Stimulated activated memory B cell treated with anti-CD40 and anti-IgM and Interleukin-4, amounts not matched to agents 10 μg/mL and 1 μg/mL and 100 μg/mL, for 72 hours (primary cell): ENCODE data around the gene STK11.

ENCODE experiments used
- ATAC-seq: fragments of 150-1000 bp; cut with Tn5 transposase; 2 replicates; pipeline ENCODE4 v1.10.0; 2021
- H3K27ac Mint-ChIP-seq: one replicate; pipeline ENCODE4 v1.8.0; 2022; ENCODE audit warnings: mild to moderate bottlenecking, mixed read lengths
- H3K27me3 Mint-ChIP-seq: one replicate; pipeline ENCODE4 v1.8.0; 2022; ENCODE audit warnings: mixed read lengths
- H3K36me3 Mint-ChIP-seq: one replicate; pipeline ENCODE4 v1.8.0; 2022; ENCODE audit warnings: mixed read lengths
- H3K4me1 Mint-ChIP-seq: one replicate; pipeline ENCODE4 v1.8.0; 2022; ENCODE audit warnings: mixed read lengths
- H3K4me3 Mint-ChIP-seq: one replicate; pipeline ENCODE4 v1.8.0; 2022; ENCODE audit warnings: mild to moderate bottlenecking, moderate library complexity, mixed read lengths
- H3K9me3 Mint-ChIP-seq: one replicate; pipeline ENCODE4 v1.8.0; 2022; ENCODE audit warnings: mixed read lengths

Gene STK11

GRCh38 chr19:1235625-1236538 lies 30.3 kb downstream of the STK11 start:
- peaks cover 16% of the 10 kb centered on the region for H3K4me1 Mint-ChIP-seq
- H3K27me3 Mint-ChIP-seq = peaks cover 22% of the 10 kb centered on the region
- H3K4me3 Mint-ChIP-seq = peak overlapping the region; percentile 62
- H3K36me3 Mint-ChIP-seq = no peaks in the 10 kb centered on the region
- ATAC-seq = no peak
- no peak overlapping the region for H3K27ac Mint-ChIP-seq
- no peaks in the 10 kb centered on the region for H3K9me3 Mint-ChIP-seq

DNA sequence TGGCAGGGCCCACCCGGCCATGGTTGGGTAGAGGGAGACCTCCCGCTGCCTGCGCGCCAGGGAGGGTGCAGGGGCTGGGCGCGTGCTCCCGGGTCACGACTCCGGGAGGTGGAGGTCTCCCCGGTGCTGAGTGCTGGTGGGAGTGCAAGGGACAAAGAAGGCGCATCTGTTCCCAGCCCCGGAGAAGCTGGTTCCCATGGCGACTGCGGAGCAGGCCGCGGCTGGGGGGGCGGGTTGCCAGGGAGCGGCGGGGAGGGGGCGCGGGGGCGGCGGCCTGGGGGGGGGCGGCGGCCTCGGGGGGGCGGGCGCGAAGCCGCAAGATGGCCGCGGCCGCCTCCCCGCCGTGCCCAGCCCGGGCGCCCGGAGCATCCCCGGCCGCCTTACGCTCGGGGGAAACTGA lies 31.0 kb downstream of the STK11 start:
- no peak for ATAC-seq
- peaks cover 22% of the 10 kb centered on the region for H3K27me3 Mint-ChIP-seq
- no peaks in the 10 kb centered on the region for H3K36me3 Mint-ChIP-seq
- no peaks in the 10 kb centered on the region for H3K9me3 Mint-ChIP-seq
- no peak overlapping the region for H3K27ac Mint-ChIP-seq
- H3K4me1 Mint-ChIP-seq = peaks cover 21% of the 10 kb centered on the region
- peak overlapping the region; percentile 62 for H3K4me3 Mint-ChIP-seq

- Mint-ChIP-seq H3K27ac (no peak overlapping the region), H3K36me3 (no peaks in the 10 kb centered on the region), H3K27me3 (peaks cover 22% of the 10 kb centered on the region), H3K4me3 (peak overlapping the region; percentile 62), H3K4me1 (peaks cover 24% of the 10 kb centered on the region), H3K9me3 (no peaks in the 10 kb centered on the region)
- ATAC-seq = no peak
These were observed 31.6 kb downstream of the STK11 start for GRCh38 chr19:1237027-1237659.

DNA sequence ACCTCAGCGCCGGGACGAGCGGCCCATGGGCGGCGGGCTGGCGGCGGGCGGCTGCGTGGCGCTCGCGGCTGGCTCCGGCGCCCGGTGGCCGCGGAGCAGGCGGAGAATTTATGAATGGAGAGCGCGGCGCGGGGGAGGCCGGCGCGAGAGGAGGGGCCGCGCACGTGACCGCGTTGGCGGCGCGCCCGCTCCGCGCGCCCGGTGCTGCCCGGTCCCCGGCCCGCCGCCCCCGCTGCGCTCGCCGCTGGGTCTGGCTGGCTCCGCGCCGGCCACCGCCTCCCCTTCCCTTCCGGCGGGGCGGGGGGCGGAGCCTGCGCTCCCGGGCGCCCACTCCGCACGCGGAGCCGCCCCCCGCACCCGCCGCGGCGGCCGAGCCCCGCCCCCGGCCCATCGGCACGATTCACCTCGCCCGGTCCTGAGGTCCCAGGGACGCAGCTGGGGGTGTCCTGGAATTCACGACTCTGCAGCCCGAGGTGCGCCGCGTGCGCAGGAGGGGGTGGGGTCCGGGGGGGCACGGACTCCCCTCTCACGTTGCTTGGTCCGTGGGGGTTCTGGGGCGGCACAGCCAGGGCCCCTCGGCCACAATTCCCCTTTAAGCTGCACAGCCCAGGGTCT lies 32.3 kb downstream of the STK11 start, which contains the start of gene CBARP:
Gene CBARP (minus strand): TSS at position 252 of the 615 bp plus-strand sequence. CDS start 1,905 bp downstream, outside the sequence.
- Mint-ChIP-seq H3K4me3 (peak within 1 kb of the TSS; percentile 77), H3K9me3 (no peaks in the 10 kb centered on the region), H3K36me3 (no peaks in the 10 kb centered on the region), H3K27ac (peak within 1 kb of the TSS; percentile 52), H3K27me3 (peaks cover 22% of the 10 kb centered on the region), H3K4me1 (peaks cover 32% of the 10 kb centered on the region)
- no peak for ATAC-seq

GRCh38 chr19:1238369-1239303 lies 33.1 kb downstream of the STK11 start:
- H3K4me3 Mint-ChIP-seq = peak overlapping the region; percentile 77
- no peak for ATAC-seq
- H3K27ac Mint-ChIP-seq = peak overlapping the region; percentile 52
- H3K9me3 Mint-ChIP-seq = no peaks in the 10 kb centered on the region
- H3K4me1 Mint-ChIP-seq = peaks cover 38% of the 10 kb centered on the region
- no peaks in the 10 kb centered on the region for H3K36me3 Mint-ChIP-seq
- peaks cover 22% of the 10 kb centered on the region for H3K27me3 Mint-ChIP-seq

GRCh38 chr19:1239420-1239795 lies 33.8 kb downstream of the STK11 start:
- H3K4me3 Mint-ChIP-seq = peak overlapping the region; percentile 28
- H3K27ac Mint-ChIP-seq = peak overlapping the region; percentile 52
- H3K9me3 Mint-ChIP-seq = no peaks in the 10 kb centered on the region
- no peak for ATAC-seq
- no peaks in the 10 kb centered on the region for H3K36me3 Mint-ChIP-seq
- H3K4me1 Mint-ChIP-seq = peaks cover 40% of the 10 kb centered on the region
- H3K27me3 Mint-ChIP-seq = peaks cover 22% of the 10 kb centered on the region

DNA sequence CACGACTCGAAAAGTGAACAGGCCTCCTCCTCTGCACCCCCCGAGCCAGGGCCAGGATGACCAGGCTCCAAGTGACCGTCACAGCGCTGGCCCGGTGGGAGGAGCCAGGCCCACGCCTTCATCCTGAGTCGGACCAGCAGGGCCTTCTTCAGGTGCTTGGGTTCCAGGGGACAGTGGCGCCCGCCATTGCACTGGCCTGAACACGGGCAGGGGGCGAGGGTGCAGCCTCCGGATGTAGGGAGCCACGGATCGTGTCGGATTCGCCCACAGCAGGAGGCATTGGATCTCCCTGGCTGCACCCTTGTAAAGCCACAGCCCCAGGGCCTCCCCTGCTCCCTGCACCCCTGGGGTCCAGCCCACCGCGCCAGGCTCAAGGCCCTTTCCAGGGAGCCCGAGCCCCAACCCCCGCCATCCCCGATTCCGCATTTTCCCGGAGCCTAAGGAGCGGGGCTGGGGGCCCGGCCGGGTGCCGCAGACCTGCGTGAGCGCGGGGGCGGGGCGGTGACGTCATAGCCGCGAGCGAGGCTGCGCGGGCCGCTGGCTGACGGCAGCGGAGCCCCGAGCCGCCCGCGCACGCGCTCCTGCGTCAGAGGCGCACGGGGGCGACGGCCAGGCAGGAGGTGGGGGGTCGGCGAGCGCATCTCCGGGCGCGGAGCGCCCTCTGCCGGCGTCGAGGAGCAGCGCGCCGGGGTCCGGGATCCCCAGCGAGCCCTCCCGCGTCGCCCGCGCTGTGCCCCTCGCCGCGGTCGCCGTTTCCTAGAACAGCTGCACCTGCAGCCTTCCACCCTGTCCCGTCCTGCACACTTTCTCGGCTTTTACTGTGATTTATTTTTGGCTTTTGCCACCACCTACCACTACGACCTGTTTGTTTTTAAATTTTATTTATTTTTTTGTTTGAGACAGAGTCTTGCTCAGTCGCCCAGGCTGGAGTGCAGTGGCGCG lies 34.5 kb downstream of the STK11 start:
- Mint-ChIP-seq H3K4me1 (peaks cover 46% of the 10 kb centered on the region), H3K9me3 (no peaks in the 10 kb centered on the region), H3K27me3 (peaks cover 22% of the 10 kb centered on the region), H3K27ac (peak overlapping the region; percentile 52), H3K36me3 (no peaks in the 10 kb centered on the region), H3K4me3 (peak overlapping the region; percentile 56)
- ATAC-seq = peak; percentile 61

- Mint-ChIP-seq H3K9me3 (no peaks in the 10 kb centered on the region), H3K4me3 (no peak overlapping the region), H3K27me3 (peaks cover 22% of the 10 kb centered on the region), H3K27ac (peak overlapping the region; percentile 46), H3K4me1 (peaks cover 51% of the 10 kb centered on the region), H3K36me3 (no peaks in the 10 kb centered on the region)
- ATAC-seq = no peak
These were observed 35.3 kb downstream of the STK11 start for GRCh38 chr19:1240925-1241324.

GRCh38 chr19:1241417-1242095 lies 36.0 kb downstream of the STK11 start, which contains the start of gene ATP5F1D:
ATP5F1D (plus strand) TSS chr19:1241751; CDS start chr19:1241851, 100 bp downstream.
- Mint-ChIP-seq H3K27me3 (peaks cover 16% of the 10 kb centered on the region), H3K4me1 (peaks cover 51% of the 10 kb centered on the region), H3K9me3 (no peaks in the 10 kb centered on the region), H3K36me3 (no peaks in the 10 kb centered on the region), H3K4me3 (peak within 1 kb of the TSS; percentile 70), H3K27ac (peak within 1 kb of the TSS; percentile 46)
- ATAC-seq = peak; percentile 82

DNA sequence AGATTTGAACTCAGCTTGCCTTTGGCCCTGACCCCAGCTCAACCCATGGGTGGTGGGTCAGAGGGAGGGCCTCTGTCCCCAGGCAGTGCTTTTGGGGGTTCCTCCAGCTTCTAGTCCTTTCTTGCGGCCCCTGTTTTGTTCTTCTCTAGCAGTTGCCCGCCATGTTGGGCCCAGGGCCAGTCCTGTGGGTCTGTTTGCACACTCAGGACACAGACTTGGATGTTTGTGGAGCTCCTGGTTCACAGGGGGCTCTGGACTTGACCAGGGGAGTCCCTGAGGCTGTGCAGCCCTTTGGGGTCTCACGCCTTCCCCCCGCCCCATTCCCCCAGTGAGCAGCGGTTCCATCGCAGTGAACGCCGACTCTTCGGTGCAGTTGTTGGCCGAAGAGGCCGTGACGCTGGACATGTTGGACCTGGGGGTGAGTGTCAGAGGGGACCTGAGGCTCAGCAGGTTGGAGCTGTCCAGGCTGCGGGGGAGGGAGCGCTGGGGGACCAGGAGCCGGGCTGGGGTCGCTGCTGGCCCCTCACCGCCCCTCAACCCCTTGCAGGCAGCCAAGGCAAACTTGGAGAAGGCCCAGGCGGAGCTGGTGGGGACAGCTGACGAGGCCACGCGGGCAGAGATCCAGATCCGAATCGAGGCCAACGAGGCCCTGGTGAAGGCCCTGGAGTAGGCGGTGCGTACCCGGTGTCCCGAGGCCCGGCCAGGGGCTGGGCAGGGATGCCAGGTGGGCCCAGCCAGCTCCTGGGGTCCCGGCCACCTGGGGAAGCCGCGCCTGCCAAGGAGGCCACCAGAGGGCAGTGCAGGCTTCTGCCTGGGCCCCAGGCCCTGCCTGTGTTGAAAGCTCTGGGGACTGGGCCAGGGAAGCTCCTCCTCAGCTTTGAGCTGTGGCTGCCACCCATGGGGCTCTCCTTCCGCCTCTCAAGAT lies 38.5 kb downstream of the STK11 start:
- Mint-ChIP-seq H3K4me1 (peaks cover 41% of the 10 kb centered on the region), H3K36me3 (no peaks in the 10 kb centered on the region), H3K27me3 (peaks cover 2% of the 10 kb centered on the region), H3K27ac (peak overlapping the region; percentile 79), H3K9me3 (no peaks in the 10 kb centered on the region), H3K4me3 (peak overlapping the region; percentile 73)
- ATAC-seq = peak; percentile 66

DNA sequence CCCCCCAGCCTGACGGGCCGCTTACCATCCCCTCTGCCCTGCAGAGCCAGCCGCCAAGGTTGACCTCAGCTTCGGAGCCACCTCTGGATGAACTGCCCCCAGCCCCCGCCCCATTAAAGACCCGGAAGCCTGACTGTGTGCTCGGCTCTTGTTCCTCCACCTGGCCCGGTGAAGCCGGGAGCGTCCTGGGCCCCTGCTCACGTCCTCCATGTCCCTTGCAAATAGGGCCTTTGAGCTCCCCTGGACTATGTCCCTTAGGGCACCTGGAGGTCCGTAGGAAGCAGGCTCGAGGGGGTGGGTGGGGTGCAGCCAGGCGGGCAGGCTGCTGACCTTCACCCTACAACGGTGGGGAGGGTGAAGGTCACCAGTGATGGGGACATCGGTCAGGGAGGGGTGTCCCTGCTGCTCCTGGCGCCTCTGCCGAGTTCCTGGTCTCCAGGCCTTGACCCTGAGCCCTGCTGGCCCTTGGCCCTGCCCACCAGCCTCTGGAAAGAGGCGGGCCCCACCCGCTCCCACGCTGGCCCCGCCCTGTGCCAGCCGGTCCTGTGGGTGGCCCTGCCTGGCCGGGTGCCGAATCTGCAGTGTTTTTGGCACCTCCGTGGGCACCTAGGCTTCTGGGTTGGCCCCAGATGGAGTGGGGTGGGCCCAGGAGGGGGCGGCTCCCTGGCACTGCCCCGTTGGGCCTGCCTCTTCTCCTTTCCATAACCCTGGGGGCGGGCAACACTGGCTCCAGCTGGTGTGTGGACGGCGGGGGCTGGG lies 39.3 kb downstream of the STK11 start:
- no peaks in the 10 kb centered on the region for H3K27me3 Mint-ChIP-seq
- H3K9me3 Mint-ChIP-seq = no peaks in the 10 kb centered on the region
- peaks cover 35% of the 10 kb centered on the region for H3K4me1 Mint-ChIP-seq
- no peaks in the 10 kb centered on the region for H3K36me3 Mint-ChIP-seq
- no peak for ATAC-seq
- H3K27ac Mint-ChIP-seq = peak overlapping the region; percentile 79
- H3K4me3 Mint-ChIP-seq = peak overlapping the region; percentile 73
